Keratinocyte (primary cell): ENCODE measurements around the gene ACTR3. TPM values are rescaled to one million over a fixed set of nuclear protein-coding genes. Genes with fewer than 3 reads are reported as not detected.

Experiments
- DNase-seq: peaks from one replicate; pipeline ENCODE4 v3.0.0-alpha.2; 2011; ENCODE audit warnings: low read depth, missing footprints, low spot score
- FAIRE-seq: peaks from 2 replicates; lab custom pipeline; 2011; peaks lifted over from hg19 to GRCh38; lab: Jason Lieb, UNC
- H2AFZ ChIP-seq: 2 replicates; pipeline ENCODE4 v1.6.0; 2012; ENCODE audit warnings: low read length, control low read depth, inconsistent platforms; ENCODE audit not compliant: control insufficient read depth
- H3K27ac ChIP-seq: 2 replicates; pipeline ENCODE4 v1.5.1; 2011; ENCODE audit warnings: low read length; ENCODE audit not compliant: control insufficient read depth, insufficient read depth
- H3K27me3 ChIP-seq: 3 replicates; pipeline ENCODE4 v1.6.0; 2011; ENCODE audit warnings: low read length; ENCODE audit not compliant: control insufficient read depth, insufficient read depth; ENCODE audit errors: extremely low read depth
- H3K36me3 ChIP-seq, 2 experiments: 2 replicates in 1 of 2; 3 replicates in 1 of 2; pipeline ENCODE4 v1.5.1; 2011; ENCODE audit warnings: low read length in 2 of 2, mild to moderate bottlenecking in 1 of 2; ENCODE audit not compliant: control insufficient read depth in 2 of 2, insufficient read depth in 2 of 2; ENCODE audit errors: extremely low read depth in 1 of 2
- H3K4me1 ChIP-seq: 3 replicates; pipeline ENCODE4 v1.5.1; 2011; ENCODE audit warnings: low read length; ENCODE audit not compliant: control insufficient read depth, insufficient read depth; ENCODE audit errors: extremely low read depth
- H3K4me2 ChIP-seq: 3 replicates; pipeline ENCODE4 v1.6.0; 2011; ENCODE audit warnings: low read depth, low read length; ENCODE audit not compliant: control insufficient read depth, insufficient read depth; ENCODE audit errors: extremely low read depth
- H3K4me3 ChIP-seq, 3 experiments: fragments of 200-600 bp in 1 of 3; sonication (generic) in 1 of 3; 2 replicates in 2 of 3; 3 replicates in 1 of 3; pipeline ENCODE4 v1.5.1; 2011 to 2016; ENCODE audit warnings: low read length in 3 of 3, mild to moderate bottlenecking in 3 of 3, control low read depth in 2 of 3, inconsistent platforms in 1 of 3, low read depth in 1 of 3, mixed read lengths in 1 of 3, mixed run types in 1 of 3, moderate library complexity in 1 of 3; ENCODE audit not compliant: control insufficient read depth in 2 of 3, insufficient read depth in 2 of 3; ENCODE audit errors: extremely low read depth in 1 of 3
- H3K79me2 ChIP-seq: 2 replicates; pipeline ENCODE4 v1.6.0; 2012; ENCODE audit warnings: low read length; ENCODE audit not compliant: control insufficient read depth, insufficient read depth
- H3K9ac ChIP-seq: 3 replicates; pipeline ENCODE4 v1.6.0; 2011; ENCODE audit warnings: low read length; ENCODE audit not compliant: control insufficient read depth, insufficient read depth; ENCODE audit errors: extremely low read depth
- H3K9me1 ChIP-seq: 3 replicates; pipeline ENCODE4 v1.6.0; 2011; ENCODE audit warnings: low read length; ENCODE audit not compliant: control insufficient read depth, insufficient read depth; ENCODE audit errors: extremely low read depth
- H3K9me3 ChIP-seq: 2 replicates; pipeline ENCODE4 v1.5.1; 2012; ENCODE audit warnings: low read depth, low read length; ENCODE audit not compliant: control insufficient read depth
- H4K20me1 ChIP-seq: 3 replicates; pipeline ENCODE4 v1.6.0; 2011; ENCODE audit warnings: low read length; ENCODE audit not compliant: control insufficient read depth, insufficient read depth; ENCODE audit errors: extremely low read depth
- EZH2 ChIP-seq: IDR thresholded peaks from one replicate; pipeline ENCODE4 v1.6.1; 2012; ENCODE audit warnings: inconsistent platforms, mild to moderate bottlenecking, low read length, moderate library complexity
- dilution Hi-C: fragments of 300-500 bp; cut with MboI; formaldehyde crosslinking; loops from one replicate; pipeline ENCODE4 v1.7.0; 2020; ENCODE audit warnings: low sequenced_read_pairs; ENCODE audit not compliant: extremely low pct_ligation_motif_present
- polyA plus RNA-seq, 5 experiments: library from polyadenylated mRNA; depleted of rRNA in 3 of 5; stranded (reverse) in 3 of 5; stranded (forward) in 1 of 5; unstranded in 1 of 5; fragments of >200 nt; gene quantifications; 1 replicate in 1 of 5; 2 replicates in 3 of 5; 3 replicates in 1 of 5; pipeline versions ENCODE4 v1.2.1 to v1.2.3, GENCODE V29; 2011 to 2012; ENCODE audit warnings: missing spikeins in 2 of 5, low read depth in 1 of 5, low replicate concordance in 1 of 5
- TF ChIP-seq, protein P1 (sequence below), 3 experiments: IDR thresholded peaks in 1 of 3; conservative IDR thresholded peaks in 1 of 3; optimal IDR thresholded peaks in 1 of 3; 2 replicates in 2 of 3; 3 replicates in 1 of 3; pipeline versions ENCODE3 to v1.5.1; 2011; ENCODE audit warnings: low read length in 3 of 3, mild to moderate bottlenecking in 3 of 3, moderate library complexity in 2 of 3, control low read depth in 1 of 3, inconsistent platforms in 1 of 3; ENCODE audit not compliant: insufficient read depth in 2 of 3; ENCODE audit errors: extremely low read depth in 1 of 3

ACTR3 gene
- polyA plus RNA-seq, 1 donor (not counting 4 experiments of a cell fraction or from before 2014, with no cell fraction given), result 340 TPM

DNA sequence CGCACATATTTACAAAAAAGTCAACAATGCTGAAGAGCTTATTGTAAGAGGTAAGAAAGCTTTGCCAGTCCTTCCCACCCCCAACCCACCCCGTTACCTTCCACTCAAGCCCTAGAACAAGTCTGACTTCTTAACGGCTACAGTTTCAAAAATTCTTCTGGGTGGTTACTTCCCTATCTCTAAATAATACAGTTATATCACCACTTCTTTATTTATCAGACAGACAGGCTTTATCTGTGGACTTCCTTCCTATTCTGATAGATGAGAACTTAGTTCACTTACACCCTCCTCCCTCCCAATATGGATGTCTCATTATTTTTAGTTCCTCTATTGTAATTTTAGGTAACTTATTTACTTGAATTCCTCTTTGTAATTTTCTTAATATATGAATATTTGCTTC lies 26.7 kb upstream of the ACTR3 start:
- H3K9me3 ChIP-seq, result no peaks in the 10 kb centered on the region
- dilution Hi-C loops, result no loop called here

DNA sequence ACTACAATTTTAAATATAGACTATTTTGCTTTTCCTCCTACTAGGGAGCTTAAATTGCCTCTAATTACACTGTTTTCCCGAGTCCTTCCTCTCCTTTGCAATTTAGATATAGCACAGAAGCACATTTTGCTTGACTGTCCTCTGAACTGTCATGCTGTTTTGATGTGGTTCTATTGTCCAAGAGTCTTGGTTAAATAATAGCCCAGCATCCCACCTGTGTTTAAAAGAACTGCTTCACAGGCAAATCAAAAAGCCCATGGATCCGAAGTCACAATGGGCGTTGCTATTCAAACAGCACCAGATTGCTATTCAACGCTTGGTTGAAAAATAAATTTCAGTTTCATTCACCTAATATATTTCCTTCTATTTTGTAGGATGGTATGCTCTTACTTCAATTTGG lies 22.3 kb upstream of the ACTR3 start:
- no peak for TF ChIP-seq EZH2
- TF ChIP-seq, protein P1, sequence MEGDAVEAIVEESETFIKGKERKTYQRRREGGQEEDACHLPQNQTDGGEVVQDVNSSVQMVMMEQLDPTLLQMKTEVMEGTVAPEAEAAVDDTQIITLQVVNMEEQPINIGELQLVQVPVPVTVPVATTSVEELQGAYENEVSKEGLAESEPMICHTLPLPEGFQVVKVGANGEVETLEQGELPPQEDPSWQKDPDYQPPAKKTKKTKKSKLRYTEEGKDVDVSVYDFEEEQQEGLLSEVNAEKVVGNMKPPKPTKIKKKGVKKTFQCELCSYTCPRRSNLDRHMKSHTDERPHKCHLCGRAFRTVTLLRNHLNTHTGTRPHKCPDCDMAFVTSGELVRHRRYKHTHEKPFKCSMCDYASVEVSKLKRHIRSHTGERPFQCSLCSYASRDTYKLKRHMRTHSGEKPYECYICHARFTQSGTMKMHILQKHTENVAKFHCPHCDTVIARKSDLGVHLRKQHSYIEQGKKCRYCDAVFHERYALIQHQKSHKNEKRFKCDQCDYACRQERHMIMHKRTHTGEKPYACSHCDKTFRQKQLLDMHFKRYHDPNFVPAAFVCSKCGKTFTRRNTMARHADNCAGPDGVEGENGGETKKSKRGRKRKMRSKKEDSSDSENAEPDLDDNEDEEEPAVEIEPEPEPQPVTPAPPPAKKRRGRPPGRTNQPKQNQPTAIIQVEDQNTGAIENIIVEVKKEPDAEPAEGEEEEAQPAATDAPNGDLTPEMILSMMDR (optimal IDR thresholded peaks at IDR 0.05 in 1 of 3, IDR thresholded peaks at IDR 0.05 in 1 of 3, conservative IDR thresholded peaks at IDR 0.05 in 1 of 3; ENCODE audit: extremely low read depth in 1 of 3, insufficient read depth in 2 of 3, low read length in 3 of 3), result no peak
- no peak overlapping the region for H3K9ac ChIP-seq
- H4K20me1 ChIP-seq, result no peaks in the 10 kb centered on the region
- H3K9me3 ChIP-seq, result no peaks in the 10 kb centered on the region
- no peaks in the 10 kb centered on the region for H3K79me2 ChIP-seq
- H3K4me2 ChIP-seq, result no peak overlapping the region
- H3K4me3 ChIP-seq, result no peak overlapping the region
- H3K36me3 ChIP-seq, result no peaks in the 10 kb centered on the region
- H3K27ac ChIP-seq, result no peak overlapping the region
- H3K9me1 ChIP-seq, result peaks cover 2% of the 10 kb centered on the region
- dilution Hi-C loops, result no loop called here
- DNase-seq, result no peak
- H3K27me3 ChIP-seq, result no peaks in the 10 kb centered on the region
- no peak overlapping the region for H2AFZ ChIP-seq
- no peaks in the 10 kb centered on the region for H3K4me1 ChIP-seq
- no peak for FAIRE-seq

More for the DNA sequence above, 26.7 kb upstream of the ACTR3 start:
- TF ChIP-seq, protein P1 (optimal IDR thresholded peaks at IDR 0.05 in 1 of 3, IDR thresholded peaks at IDR 0.05 in 1 of 3, conservative IDR thresholded peaks at IDR 0.05 in 1 of 3; ENCODE audit: extremely low read depth in 1 of 3, insufficient read depth in 2 of 3, low read length in 3 of 3), result no peak
- TF ChIP-seq EZH2, result no peak
- no peaks in the 10 kb centered on the region for H4K20me1 ChIP-seq
- no peaks in the 10 kb centered on the region for H3K9me1 ChIP-seq
- no peaks in the 10 kb centered on the region for H3K27me3 ChIP-seq
- H3K4me3 ChIP-seq, result no peak overlapping the region
- FAIRE-seq (no peak), DNase-seq (no peak)
- no peaks in the 10 kb centered on the region for H3K79me2 ChIP-seq
- no peak overlapping the region for H3K9ac ChIP-seq
- H3K4me1 ChIP-seq, result peaks cover 11% of the 10 kb centered on the region
- H2AFZ ChIP-seq, result no peak overlapping the region
- no peaks in the 10 kb centered on the region for H3K36me3 ChIP-seq
- H3K4me2 ChIP-seq, result no peak overlapping the region
- no peak overlapping the region for H3K27ac ChIP-seq
